Lower leg skin (tissue), 3 donors: ENCODE measurements around the gene SIK2.

ENCODE experiments used
- CTCF ChIP-seq, 3 donors: fragments of 450-650 bp; IDR thresholded peaks; one replicate each; pipeline ENCODE4 v1.5.1; 2016; ENCODE audit warnings: antibody characterized with exemption in 3 of 3, mild to moderate bottlenecking in 3 of 3, moderate library complexity in 2 of 3
- POLR2A ChIP-seq, 2 donors: fragments of 450-650 bp; IDR thresholded peaks; one replicate each; pipeline ENCODE4 v1.6.1; 2016 to 2017; ENCODE audit warnings: antibody characterized with exemption in 2 of 2, mild to moderate bottlenecking in 1 of 2, moderate library complexity in 1 of 2

- TF ChIP-seq POLR2A (IDR thresholded peaks at IDR 0.05) = no peak
- no peak for TF ChIP-seq CTCF (IDR thresholded peaks at IDR 0.05)
Measured at GRCh38 chr11:111714522-111714921, 112.3 kb downstream of the SIK2 start.
